Activated CD8-positive, alpha-beta memory T cell treated with anti-CD3 and anti-CD28 coated beads, Interleukin-2, amount 50 U/mL, for 24 hours (primary cell): ENCODE data around the gene WNT1.

ENCODE experiments used
- DNase-seq: peaks from one replicate; pipeline ENCODE4 v3.0.0-alpha.2; 2020; ENCODE audit errors: extremely low read depth

WNT1 gene

GRCh38 chr12:49028666-49029275 is 50.6 kb downstream of the WNT1 start:
- no peak for DNase-seq

- no peak for DNase-seq
Measured at GRCh38 chr12:49030119-49030518, 52.0 kb downstream of the WNT1 start.

DNA sequence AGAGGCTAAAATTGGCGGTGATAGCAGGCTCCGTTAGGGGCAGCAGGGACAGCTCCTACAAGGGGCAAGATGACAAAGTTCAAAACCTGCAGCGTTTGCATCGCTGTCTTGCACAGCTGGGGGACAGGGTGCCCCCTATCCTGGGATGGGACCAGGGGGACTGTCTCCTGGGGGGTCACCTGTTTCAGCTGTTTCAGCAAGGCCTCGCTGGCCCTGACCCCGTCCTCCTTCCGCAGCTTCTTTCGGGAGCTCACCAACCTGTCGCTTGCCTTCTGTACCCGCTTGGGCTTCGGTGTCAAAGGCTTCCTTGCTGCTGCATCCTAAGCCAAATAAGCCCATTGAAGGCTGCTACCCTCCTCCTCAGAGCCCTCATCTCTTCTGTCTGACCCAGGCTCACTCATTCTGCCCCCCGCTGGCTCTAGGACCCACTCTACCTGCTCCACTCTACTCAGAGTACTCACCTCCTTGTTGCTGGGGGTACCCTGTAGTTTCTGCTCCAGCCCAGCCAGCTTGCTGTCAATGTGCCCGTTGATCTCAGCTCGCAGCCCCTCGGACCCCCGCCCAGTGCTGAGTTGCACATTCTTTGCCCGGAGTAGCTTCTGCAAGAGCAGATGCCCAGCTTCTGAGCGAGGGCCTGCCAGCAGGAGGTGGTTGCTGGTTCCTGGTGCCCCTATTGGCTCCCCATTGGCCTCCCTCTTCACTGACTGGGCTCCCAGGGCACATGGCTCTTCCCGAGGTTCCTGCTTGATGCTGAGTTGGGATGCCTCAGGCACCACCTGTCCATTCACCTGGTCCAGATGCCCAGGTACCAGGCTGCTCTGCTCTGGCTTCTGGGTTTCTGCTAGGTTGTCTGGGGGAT is 52.8 kb downstream of the WNT1 start:
- DNase-seq, result no peak

DNA sequence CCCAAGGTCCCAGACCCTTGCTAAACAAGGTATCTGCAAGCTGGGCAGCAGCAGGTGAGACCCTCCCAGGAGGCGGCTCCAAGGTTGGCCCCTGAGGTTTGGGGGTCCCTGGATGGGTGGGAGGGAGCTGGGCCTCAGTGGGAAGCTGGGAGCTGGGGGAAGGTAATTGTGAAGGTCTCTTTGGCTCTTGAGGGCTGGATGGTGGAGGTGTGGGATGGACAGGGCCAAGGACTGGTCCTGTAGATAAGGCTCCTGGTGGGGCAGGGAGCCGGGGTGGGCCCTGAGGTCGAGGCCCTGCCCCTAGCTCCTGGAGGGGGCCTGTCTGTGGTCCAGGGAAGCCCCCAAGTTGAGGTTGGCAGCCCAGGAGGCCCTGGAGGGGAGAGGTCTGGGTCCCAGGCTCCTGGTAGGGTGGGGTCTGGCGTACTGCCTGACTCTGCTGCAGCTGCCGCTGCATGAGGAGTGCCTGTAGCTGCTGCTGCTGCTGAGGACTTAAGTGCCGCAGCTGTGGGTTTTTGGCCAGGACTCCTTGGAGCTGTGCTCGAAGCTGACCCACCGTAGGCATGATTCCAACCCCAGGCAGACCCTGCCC is 53.5 kb downstream of the WNT1 start:
- DNase-seq, result no peak
